ENCODE measurements around the gene TBCCD1. TPM values are rescaled to one million over a fixed set of nuclear protein-coding genes. Genes with fewer than 3 reads are reported as not detected.
"Not testable (repeated sequence)": the region's sequence is repeated elsewhere in the genome, so short reads cannot be mapped to it uniquely, and the experiment has no call there.

The TBCCD1 gene
- total and polyA plus RNA-seq, 2 donors (not counting 3 experiments of a cell fraction or from before 2014, with no cell fraction given) = 16.5 to 16.6 TPM

DNA sequence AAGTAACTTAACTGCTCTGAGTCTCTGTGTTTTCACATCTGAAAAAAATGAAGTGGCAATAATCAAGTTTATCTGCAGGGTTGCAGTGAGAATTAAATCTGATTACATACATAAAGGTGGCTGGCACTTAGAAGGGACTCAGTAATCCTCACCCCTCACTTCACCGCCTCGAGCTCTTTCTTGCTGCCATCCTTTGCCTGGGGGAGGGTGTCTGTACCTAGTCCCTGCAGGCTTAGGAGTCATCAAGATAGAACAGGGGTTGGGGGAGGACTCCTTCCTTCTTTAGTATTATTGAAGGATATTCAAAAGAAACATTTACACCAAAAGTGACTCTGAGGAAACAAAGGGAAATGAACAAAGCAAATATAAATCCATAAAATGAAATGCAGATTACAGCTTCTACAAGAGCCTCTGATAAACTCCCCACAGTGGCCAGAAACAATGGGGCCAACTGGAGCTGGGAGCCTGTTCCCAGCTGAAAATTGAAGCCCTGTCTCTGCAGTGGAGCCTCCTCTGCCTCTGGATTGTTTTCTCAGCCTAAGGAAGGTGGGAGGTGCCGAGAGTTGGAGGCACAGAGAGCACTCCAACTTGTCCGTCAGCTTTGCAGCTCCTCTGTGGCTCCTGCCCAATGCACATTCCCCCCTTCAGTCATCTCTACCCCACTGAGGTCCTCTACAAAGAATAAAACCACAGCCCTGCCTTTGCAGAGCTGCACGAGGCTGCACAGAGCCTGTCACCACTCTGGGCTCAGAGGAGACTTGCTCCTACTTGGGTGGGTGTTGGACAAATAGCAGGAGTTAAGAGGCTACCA lies 64.8 kb downstream of the TBCCD1 start:
- H2AFZ ChIP-seq (ENCODE audit: low read depth, low read length) = no peak overlapping the region
- H3K4me3 ChIP-seq (replicated peaks in 1 of 3; ENCODE audit: insufficient read depth in 1 of 3, low read depth in 1 of 3, low read length in 3 of 3) = no peak overlapping the region
- TF ChIP-seq FOS (IDR thresholded peaks at IDR 0.05; ENCODE audit: borderline replicate concordance, insufficient read depth, low read length) = no peak
- no peak for TF ChIP-seq GATA2 (IDR thresholded peaks at IDR 0.05; ENCODE audit: insufficient read depth, insufficient read length, low read depth, low read length)
- no peak for TF ChIP-seq CTCF (IDR thresholded peaks at IDR 0.05; ENCODE audit: extremely low read depth in 1 of 2, insufficient read depth in 1 of 2, low read depth in 1 of 2, low read length in 2 of 2)
- TF ChIP-seq, protein P1, sequence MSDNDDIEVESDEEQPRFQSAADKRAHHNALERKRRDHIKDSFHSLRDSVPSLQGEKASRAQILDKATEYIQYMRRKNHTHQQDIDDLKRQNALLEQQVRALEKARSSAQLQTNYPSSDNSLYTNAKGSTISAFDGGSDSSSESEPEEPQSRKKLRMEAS (IDR thresholded peaks at IDR 0.05; ENCODE audit: insufficient read depth, insufficient read length) = no peak
- TF ChIP-seq JUN (IDR thresholded peaks at IDR 0.05; ENCODE audit: borderline replicate concordance, insufficient read depth, insufficient read length, low read depth) = no peak
- TF ChIP-seq EZH2 (IDR thresholded peaks at IDR 0.05; ENCODE audit: borderline replicate concordance, low read depth, low read length, severe bottlenecking) = no peak
- no peak for TF ChIP-seq POLR2A (IDR thresholded peaks at IDR 0.05; ENCODE audit: low read depth, low read length)
- TF ChIP-seq MYC (IDR thresholded peaks at IDR 0.05; ENCODE audit: low read depth, low read length) = no peak
- no peak for TF ChIP-seq POLR2AphosphoS5 (IDR thresholded peaks at IDR 0.05; ENCODE audit: insufficient read depth, low read depth, low read length)
- dilution Hi-C loops (cut with MboI; ENCODE audit: extremely low pct_ligation_motif_present, low sequenced_read_pairs) (no loop called here), intact Hi-C loops (cut with micrococcal nuclease) (no loop called here)
- H3K9me3 ChIP-seq (replicated peaks; ENCODE audit: control insufficient read depth, insufficient read depth, low read length) = no peaks in the 10 kb centered on the region
- H3K27ac ChIP-seq (ENCODE audit: insufficient read depth, low read depth, low read length) = no peak overlapping the region
- no peaks in the 10 kb centered on the region for H3K4me1 ChIP-seq (ENCODE audit: control insufficient read depth, extremely low read depth, insufficient read depth, low read length)
- H3K4me2 ChIP-seq (ENCODE audit: insufficient read depth, low read length) = no peak overlapping the region
- no peaks in the 10 kb centered on the region for H3K36me3 ChIP-seq (ENCODE audit: control insufficient read depth in 2 of 2, extremely low read depth in 1 of 2, insufficient read depth in 2 of 2, low read length in 2 of 2)
- H3K79me2 ChIP-seq (ENCODE audit: control insufficient read depth, insufficient read depth, low read length) = no peaks in the 10 kb centered on the region
- H3K9ac ChIP-seq (replicated peaks; ENCODE audit: extremely low read depth, insufficient read depth, low read length) = no peak overlapping the region
- H3K27me3 ChIP-seq (ENCODE audit: control insufficient read depth in 2 of 2, insufficient read depth in 2 of 2, low read length in 2 of 2) = peaks cover 0 to 2% of the 10 kb centered on the region in 2 experiments
- no peaks in the 10 kb centered on the region for H4K20me1 ChIP-seq (replicated peaks; ENCODE audit: control insufficient read depth, extremely low read depth, insufficient read depth, low read length)
- ChIA-PET CTCF (no interaction called here), POLR2A (no interaction called here)
- no peak for DNase-seq (ENCODE audit: low read depth, low spot score)
- H3K9me1 ChIP-seq (replicated peaks; ENCODE audit: control insufficient read depth, extremely low read depth, insufficient read depth, low read length) = no peaks in the 10 kb centered on the region
- no peak for FAIRE-seq
- no TSS peak for BruUV-seq (replicated peaks)

GRCh38 chr3:186499949-186500348 lies 67.2 kb downstream of the TBCCD1 start:
- H2AFZ ChIP-seq (ENCODE audit: low read depth, low read length); H3K4me2 ChIP-seq (ENCODE audit: insufficient read depth, low read length); H3K9me1 ChIP-seq (replicated peaks; ENCODE audit: control insufficient read depth, extremely low read depth, insufficient read depth, low read length); dilution Hi-C loops (cut with MboI; ENCODE audit: extremely low pct_ligation_motif_present, low sequenced_read_pairs); POLR2A ChIA-PET; H4K20me1 ChIP-seq (replicated peaks; ENCODE audit: control insufficient read depth, extremely low read depth, insufficient read depth, low read length); H3K9me3 ChIP-seq (replicated peaks; ENCODE audit: control insufficient read depth, insufficient read depth, low read length); H3K27me3 ChIP-seq (ENCODE audit: control insufficient read depth in 2 of 2, insufficient read depth in 2 of 2, low read length in 2 of 2); FAIRE-seq; H3K9ac ChIP-seq (replicated peaks; ENCODE audit: extremely low read depth, insufficient read depth, low read length); H3K4me3 ChIP-seq (replicated peaks in 1 of 3; ENCODE audit: insufficient read depth in 1 of 3, low read depth in 1 of 3, low read length in 3 of 3); H3K27ac ChIP-seq (ENCODE audit: insufficient read depth, low read depth, low read length); CTCF ChIA-PET; H3K36me3 ChIP-seq (ENCODE audit: control insufficient read depth in 2 of 2, extremely low read depth in 1 of 2, insufficient read depth in 2 of 2, low read length in 2 of 2); intact Hi-C loops (cut with micrococcal nuclease); DNase-seq (ENCODE audit: low read depth, low spot score); BruUV-seq (replicated peaks); H3K4me1 ChIP-seq (ENCODE audit: control insufficient read depth, extremely low read depth, insufficient read depth, low read length); H3K79me2 ChIP-seq (ENCODE audit: control insufficient read depth, insufficient read depth, low read length): not testable (repeated sequence)
